Eye (tissue), 1 donor: ENCODE measurements around the gene C22orf31.

Source experiments
- DNase-seq: peaks from one replicate; pipeline ENCODE4 v3.0.0-alpha.2; 2015

The C22orf31 gene

DNA sequence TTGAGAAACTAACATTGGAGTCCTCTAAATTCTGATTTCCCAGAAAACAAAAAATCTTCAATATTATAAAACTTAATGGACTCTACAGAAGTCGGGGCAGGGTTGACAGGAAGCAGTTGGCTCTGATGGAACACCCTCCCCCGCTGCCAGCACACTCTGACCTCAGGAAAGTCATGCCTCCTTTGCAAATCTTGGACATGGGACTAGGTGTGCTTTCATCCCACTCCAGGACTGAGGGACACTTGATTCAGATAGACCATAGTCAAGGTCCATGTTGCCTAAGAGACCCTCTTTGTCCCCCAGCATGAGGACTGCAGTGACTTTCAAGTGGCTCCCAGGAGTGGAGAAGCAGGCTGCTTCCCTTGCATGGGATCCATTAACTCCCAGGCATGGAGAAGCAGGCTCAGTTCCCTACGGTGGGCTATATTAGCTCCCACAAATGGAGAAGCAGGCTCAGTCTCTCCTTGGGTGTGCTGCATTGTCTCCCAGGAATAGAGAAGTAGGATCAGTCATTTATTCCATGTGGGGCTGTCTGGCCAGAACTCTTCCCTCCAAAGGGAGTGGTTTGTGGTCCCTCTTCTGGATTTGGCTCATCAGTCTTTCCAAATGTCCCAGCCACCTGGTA is 38.3 kb downstream of the C22orf31 start:
- no peak for DNase-seq

DNA sequence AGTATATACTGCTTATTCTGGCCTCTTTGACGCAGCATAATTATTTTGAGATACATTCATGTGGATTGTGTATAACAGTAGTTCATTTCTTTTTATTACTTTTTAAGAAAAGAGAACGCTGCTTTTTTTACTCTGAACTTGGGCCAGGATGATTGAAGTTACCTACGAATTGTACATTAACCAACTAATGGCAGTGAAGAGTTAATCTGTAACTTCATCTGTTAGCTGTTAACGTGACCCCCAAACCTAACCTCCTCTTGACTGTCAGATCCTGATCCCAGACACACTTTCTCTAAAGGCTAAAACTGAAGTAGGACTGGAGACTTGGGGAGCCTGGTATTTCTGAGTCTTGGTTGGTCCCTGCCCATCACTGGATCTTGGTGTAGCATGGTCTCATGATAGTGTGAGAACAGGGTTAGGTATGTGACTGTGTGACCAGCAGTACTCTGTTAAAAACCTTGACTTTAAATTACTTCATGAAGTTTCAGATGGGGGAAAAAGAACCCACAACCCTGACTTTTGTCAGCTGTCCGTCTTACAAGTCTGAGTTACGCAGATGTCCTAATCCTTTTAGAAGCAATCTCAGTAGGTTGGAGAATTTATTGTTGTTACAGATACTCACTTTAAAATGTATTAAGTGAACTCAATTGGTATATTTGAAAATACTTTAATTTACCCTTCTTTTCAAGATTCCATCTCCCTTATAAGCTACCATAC is 39.4 kb downstream of the C22orf31 start:
- no peak for DNase-seq

DNA sequence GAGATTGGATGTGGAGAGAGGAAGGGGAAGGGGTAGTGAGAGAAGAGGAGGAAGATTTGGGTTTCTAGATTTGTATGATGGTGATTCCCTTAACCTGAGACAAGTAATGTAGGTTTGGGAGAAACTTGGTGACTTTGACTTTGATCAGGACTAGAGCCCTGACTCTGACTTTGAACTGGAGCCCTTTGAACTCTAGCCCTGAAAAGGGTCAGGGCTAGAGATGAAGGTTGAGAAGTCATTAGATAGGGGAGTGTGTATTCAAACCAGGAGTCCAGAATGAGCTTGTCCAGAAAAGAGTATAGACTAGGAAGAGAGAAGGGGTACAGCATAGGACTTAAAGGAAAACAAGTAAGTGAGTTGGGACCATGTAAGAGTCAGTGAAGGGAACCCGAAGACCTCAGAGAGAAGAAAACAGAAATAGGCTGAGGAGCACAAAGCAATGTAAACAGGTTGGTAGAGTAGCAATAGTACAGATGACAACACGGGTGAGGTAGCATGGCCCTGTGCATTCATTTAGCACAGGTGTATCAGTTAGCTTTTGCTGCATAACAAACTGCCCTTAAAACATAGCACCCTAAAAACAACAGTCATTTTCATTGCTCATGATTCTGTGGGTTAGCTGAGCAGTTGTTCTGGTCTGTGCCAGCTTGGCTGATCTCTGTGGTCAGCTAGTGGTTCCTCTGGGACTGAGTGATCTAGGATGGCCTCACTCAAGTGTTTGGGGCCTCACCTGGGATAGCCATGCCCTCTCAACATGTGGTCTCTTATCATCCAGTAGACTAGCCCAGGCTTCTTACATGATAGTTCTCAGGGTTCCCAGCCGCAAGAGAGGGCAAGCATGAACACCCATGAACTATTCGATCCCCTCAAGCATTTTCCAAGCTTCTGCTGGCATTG is 43.1 kb downstream of the C22orf31 start:
- no peak for DNase-seq

DNA sequence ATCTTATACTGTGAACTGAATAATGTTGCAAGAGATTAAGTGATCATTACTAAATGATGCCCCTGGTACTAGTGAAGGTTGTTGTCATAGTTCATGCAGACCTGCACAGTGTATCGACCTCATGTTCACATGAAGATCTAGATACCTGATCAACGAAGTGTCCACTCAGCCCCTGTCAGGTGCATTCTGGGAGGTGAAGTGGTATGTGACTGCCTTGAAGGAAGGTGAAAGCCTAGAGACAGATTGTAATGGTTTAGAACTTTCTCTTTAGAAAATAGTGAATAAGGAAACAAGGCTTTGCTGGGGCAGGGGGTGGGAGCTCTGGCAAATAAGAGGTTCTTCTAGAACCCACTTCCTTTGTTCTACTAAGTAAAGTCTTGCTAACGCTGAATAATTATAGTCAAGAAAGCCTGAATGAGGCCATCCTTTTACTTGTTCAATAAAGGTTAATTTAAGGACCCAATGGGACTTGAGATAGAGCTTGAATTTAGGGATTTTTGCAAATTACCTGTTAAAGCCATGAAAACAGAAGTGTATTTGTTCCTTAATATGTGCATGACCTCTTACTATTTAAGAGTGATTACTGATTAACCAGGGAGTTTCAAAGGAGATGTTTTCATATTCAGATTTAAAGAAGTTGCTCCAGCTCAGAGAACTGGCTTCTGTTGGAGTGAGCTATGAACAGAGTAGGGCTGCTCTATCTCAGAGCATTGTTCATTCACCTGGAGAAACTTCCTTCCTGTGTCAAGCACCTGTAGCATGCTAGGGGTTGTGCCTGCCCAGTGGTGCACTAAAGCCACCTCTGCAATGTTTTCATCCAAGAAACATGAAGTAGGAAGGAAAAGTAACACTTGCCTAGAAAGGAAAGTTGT is 45.3 kb downstream of the C22orf31 start:
- no peak for DNase-seq

DNA sequence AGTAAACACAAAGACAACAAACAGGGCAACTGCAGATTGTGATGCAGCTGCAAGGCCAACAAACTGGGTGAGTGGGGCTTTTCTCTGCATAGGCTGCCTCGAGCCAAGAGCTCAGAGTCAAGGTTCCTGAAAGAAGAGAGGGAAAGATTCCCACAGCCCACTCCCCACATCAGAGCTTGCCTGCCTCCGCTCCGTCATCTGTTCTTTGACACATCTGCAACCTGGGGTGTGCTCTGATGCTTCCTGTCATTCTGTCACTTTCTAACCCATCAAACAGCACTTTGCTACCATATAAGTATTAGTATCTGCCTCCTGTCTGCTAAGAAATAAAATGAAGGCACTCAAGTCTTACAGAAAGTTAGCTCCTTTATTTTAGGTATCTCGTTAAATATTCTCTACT is 46.9 kb downstream of the C22orf31 start:
- peak; percentile 60 for DNase-seq

DNA sequence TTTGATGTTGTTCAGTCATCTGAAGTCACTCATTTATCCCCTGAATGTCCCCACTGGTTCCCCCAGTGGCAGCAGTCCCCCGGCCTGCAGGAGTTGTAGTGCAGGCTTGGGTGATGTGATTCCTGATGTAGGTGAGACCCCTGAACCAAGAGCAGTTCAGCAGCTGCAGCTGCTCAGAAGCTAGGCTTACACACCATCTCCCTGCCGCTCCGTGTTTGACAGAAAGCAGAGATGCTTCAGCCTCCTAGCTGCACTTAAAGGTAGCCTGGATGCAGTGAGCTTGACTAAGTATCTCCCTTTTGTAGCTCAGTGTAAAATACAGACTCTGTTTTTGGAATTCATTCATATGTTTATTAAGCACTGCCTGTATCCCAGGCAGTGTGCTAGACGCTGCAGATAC is 47.3 kb downstream of the C22orf31 start:
- peak; percentile 27 for DNase-seq

DNA sequence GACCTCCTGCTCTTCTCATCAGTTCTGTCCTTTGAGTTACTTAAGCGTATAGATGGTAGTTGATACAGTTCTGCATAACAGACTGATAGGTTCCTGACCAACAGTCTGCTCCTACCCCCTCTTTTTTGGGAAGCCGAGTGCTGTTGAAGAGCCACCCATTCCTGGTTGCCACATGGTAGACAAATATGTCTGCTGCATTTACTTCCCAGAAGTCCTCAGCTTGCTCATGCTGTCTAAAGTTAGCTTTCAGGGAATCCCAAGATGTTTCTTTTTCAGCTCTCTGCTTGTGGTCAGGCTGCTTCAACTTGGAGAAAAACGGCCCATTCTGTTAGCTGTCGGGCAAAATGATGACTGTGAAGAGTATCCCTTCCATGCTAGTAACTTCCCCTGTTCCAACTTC is 48.7 kb downstream of the C22orf31 start:
- DNase-seq, result no peak

DNA sequence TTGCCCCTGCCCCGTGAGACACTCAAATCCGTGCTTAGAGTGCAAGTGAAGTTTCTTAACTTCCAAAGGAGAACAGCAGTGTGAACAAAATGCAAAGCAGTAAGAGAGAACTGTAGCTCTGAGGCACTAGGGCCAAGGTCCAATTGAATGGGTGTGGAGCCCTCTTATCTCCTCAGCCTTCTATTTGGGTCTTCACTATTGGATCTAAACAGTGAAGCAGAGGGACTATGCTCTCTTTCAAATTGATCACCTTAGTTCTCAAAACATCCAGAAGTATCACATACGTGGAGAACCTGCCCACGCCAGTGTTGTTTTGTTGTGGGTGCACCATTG is 49.6 kb downstream of the C22orf31 start:
- DNase-seq, result no peak

DNA sequence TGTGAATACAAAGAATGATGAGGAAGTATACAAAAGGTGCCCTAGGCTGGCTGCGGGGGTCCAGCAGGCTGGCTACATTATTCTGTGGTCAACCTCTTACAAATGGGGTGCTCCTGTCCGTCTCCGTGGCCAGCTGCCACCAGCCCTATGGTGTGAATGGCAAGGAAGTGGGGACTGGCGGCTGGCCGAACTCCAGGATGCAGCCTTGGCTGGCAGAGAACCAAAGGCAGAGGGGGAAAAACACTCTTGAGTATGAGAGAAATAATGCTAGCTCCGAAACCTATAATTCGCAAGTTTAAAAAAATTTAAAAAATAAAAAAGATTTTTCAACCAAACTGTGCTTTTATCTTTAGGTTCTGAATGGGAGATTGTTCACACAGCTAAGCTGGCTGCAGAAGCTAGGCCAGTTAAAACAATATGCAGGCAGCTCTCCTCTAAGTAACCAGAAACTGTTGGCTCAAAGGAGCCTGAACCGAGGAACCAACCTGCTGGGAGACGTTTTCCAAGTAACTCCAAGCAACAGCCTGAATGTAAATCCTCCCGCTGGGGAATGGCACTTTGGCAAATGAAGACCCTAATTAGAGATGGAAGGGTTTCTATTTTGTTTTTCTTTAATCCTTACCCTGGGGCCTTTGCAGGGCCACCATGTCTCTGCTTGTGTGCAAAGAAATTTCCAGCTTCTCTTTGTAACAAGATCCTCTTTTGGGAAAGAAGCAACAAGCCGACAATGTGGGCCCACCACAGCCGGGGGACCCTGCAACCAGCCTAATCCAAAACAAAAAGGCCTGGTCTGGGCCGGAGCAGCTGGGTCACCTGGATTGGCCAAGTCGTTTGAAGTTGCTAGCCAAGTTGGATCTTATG is 50.2 kb downstream of the C22orf31 start:
- peak; percentile 43 for DNase-seq

DNA sequence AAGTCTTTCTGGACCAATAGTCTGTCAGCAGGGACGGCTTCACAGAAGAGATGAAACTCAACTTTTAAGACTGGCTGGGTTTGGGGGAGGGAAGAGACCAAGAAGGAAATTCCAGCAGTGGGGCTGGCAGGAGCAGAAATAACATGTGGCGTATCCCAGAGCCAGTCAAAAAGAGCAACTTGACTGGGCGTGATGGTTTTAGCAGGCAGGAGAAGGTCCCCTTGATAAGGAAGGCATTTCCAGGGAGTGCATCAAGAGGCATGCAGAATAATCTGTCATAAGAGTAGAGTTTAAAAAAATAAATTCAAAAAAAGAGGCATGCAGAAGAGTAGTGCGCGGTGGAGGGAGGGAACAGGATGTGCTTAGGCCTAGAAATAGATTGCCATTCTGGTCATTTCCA is 52.5 kb downstream of the C22orf31 start:
- no peak for DNase-seq
